Measurements from ENCODE around the gene RPS6KA2. TPM values are rescaled to one million over a fixed set of nuclear protein-coding genes. Genes with fewer than 3 reads are reported as not detected.

RPS6KA2 gene
- polyA plus RNA-seq, 1 donor (not counting 4 experiments of a cell fraction or from before 2014, with no cell fraction given), result 8.2 TPM

DNA sequence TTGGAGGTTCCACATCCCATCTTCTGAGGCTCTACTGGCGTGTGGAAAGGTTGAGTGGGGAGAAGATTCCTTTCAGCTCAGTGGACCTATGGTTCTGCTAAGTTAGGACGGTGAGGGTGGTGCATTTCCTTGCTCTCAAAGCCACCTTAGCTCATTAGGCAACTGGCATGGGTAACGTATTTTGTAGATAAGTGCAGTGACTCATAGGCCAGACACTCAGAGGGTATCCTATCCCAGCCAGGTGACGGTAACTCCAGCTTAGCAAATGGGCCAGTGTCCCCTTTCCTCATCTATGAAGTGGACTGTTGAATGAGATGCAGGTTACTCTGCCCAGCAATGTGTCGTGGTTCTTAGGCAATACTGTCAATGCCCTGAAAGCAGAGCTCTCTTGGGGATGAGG lies 3.7 kb downstream of the RPS6KA2 start:
- Histone ChIP-seq H3K27me3 (ENCODE audit: control insufficient read depth, extremely low read depth, insufficient read depth, low read length) (no peaks in the 10 kb centered on the region), H3K9me3 (ENCODE audit: control insufficient read depth, low read depth, low read length) (no peaks in the 10 kb centered on the region), H4K20me1 (ENCODE audit: control insufficient read depth, extremely low read depth, insufficient read depth, low read length) (no peaks in the 10 kb centered on the region), H2AFZ (ENCODE audit: control insufficient read depth, low read length) (no peak overlapping the region), H3K4me2 (ENCODE audit: control insufficient read depth, extremely low read depth, insufficient read depth, low read depth, low read length) (peak overlapping the region; percentile 3), H3K4me3 (ENCODE audit: control insufficient read depth in 2 of 3, extremely low read depth in 1 of 3, insufficient read depth in 2 of 3, low read depth in 1 of 3, low read length in 3 of 3) (no peak overlapping the region), H3K27ac (ENCODE audit: control insufficient read depth, insufficient read depth, low read length) (no peak overlapping the region), H3K9ac (ENCODE audit: control insufficient read depth, extremely low read depth, insufficient read depth, low read length) (no peak overlapping the region), H3K79me2 (ENCODE audit: control insufficient read depth, insufficient read depth, low read length) (no peaks in the 10 kb centered on the region), H3K9me1 (ENCODE audit: control insufficient read depth, extremely low read depth, insufficient read depth, low read length) (no peaks in the 10 kb centered on the region), H3K4me1 (ENCODE audit: control insufficient read depth, extremely low read depth, insufficient read depth, low read length) (peaks cover 43% of the 10 kb centered on the region), H3K36me3 (ENCODE audit: control insufficient read depth in 2 of 2, extremely low read depth in 1 of 2, insufficient read depth in 2 of 2, low read length in 2 of 2) (peaks cover 4 to 5% of the 10 kb centered on the region in 2 experiments)
- FAIRE-seq, result no peak
- dilution Hi-C loops (cut with MboI; ENCODE audit: extremely low pct_ligation_motif_present, low sequenced_read_pairs), result no loop called here
- no peak for DNase-seq (ENCODE audit: low read depth, low spot score)
- no peak for TF ChIP-seq EZH2 (IDR thresholded peaks at IDR 0.05; ENCODE audit: low read length)
- TF ChIP-seq, protein P1, sequence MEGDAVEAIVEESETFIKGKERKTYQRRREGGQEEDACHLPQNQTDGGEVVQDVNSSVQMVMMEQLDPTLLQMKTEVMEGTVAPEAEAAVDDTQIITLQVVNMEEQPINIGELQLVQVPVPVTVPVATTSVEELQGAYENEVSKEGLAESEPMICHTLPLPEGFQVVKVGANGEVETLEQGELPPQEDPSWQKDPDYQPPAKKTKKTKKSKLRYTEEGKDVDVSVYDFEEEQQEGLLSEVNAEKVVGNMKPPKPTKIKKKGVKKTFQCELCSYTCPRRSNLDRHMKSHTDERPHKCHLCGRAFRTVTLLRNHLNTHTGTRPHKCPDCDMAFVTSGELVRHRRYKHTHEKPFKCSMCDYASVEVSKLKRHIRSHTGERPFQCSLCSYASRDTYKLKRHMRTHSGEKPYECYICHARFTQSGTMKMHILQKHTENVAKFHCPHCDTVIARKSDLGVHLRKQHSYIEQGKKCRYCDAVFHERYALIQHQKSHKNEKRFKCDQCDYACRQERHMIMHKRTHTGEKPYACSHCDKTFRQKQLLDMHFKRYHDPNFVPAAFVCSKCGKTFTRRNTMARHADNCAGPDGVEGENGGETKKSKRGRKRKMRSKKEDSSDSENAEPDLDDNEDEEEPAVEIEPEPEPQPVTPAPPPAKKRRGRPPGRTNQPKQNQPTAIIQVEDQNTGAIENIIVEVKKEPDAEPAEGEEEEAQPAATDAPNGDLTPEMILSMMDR (optimal IDR thresholded peaks at IDR 0.05 in 1 of 3, IDR thresholded peaks at IDR 0.05 in 1 of 3, conservative IDR thresholded peaks at IDR 0.05 in 1 of 3; ENCODE audit: extremely low read depth in 1 of 3, insufficient read depth in 2 of 3, low read length in 3 of 3), result no peak

DNA sequence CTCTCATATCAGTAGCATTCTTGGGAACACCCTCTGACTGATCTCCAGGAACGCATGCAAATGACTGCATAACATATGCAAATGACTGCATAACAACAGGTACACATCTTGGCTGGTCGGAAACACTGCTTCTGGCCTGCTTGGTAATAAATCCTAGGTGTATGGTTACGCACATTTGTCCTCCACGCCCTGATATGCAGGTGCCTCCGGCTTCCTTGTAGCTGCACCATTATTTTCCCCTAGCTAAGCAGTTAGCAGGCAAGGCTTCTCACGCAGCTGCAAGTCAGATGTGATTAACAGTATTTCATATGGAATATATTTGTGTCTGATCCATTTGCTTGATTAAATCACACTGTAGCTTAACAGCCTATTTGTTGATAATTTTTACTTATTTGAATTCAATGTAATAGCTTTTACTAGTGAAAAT lies 5.9 kb downstream of the RPS6KA2 start:
- Histone ChIP-seq H3K4me3 (ENCODE audit: control insufficient read depth in 2 of 3, extremely low read depth in 1 of 3, insufficient read depth in 2 of 3, low read depth in 1 of 3, low read length in 3 of 3) (no peak overlapping the region), H2AFZ (ENCODE audit: control insufficient read depth, low read length) (no peak overlapping the region), H3K9me3 (ENCODE audit: control insufficient read depth, low read depth, low read length) (no peaks in the 10 kb centered on the region), H3K4me2 (ENCODE audit: control insufficient read depth, extremely low read depth, insufficient read depth, low read depth, low read length) (peak overlapping the region; percentile 68), H3K27ac (ENCODE audit: control insufficient read depth, insufficient read depth, low read length) (peak overlapping the region; percentile 30), H3K9me1 (ENCODE audit: control insufficient read depth, extremely low read depth, insufficient read depth, low read length) (no peaks in the 10 kb centered on the region), H4K20me1 (ENCODE audit: control insufficient read depth, extremely low read depth, insufficient read depth, low read length) (no peaks in the 10 kb centered on the region), H3K79me2 (ENCODE audit: control insufficient read depth, insufficient read depth, low read length) (no peaks in the 10 kb centered on the region), H3K36me3 (ENCODE audit: control insufficient read depth in 2 of 2, extremely low read depth in 1 of 2, insufficient read depth in 2 of 2, low read length in 2 of 2) (peaks cover 4 to 8% of the 10 kb centered on the region in 2 experiments), H3K27me3 (ENCODE audit: control insufficient read depth, extremely low read depth, insufficient read depth, low read length) (no peaks in the 10 kb centered on the region), H3K4me1 (ENCODE audit: control insufficient read depth, extremely low read depth, insufficient read depth, low read length) (peaks cover 37% of the 10 kb centered on the region), H3K9ac (ENCODE audit: control insufficient read depth, extremely low read depth, insufficient read depth, low read length) (no peak overlapping the region)
- dilution Hi-C loops (cut with MboI; ENCODE audit: extremely low pct_ligation_motif_present, low sequenced_read_pairs), result no loop called here
- TF ChIP-seq EZH2 (IDR thresholded peaks at IDR 0.05; ENCODE audit: low read length), result no peak
- TF ChIP-seq, protein P1 (optimal IDR thresholded peaks at IDR 0.05 in 1 of 3, IDR thresholded peaks at IDR 0.05 in 1 of 3, conservative IDR thresholded peaks at IDR 0.05 in 1 of 3; ENCODE audit: extremely low read depth in 1 of 3, insufficient read depth in 2 of 3, low read length in 3 of 3), result no peak
- peak; percentile 34 for FAIRE-seq
- DNase-seq (ENCODE audit: low read depth, low spot score), result no peak
